Measurements from ENCODE around the gene TRAF3.
"Not testable (repeated sequence)": the region's sequence is repeated elsewhere in the genome, so short reads cannot be mapped to it uniquely, and the experiment has no call there.

The TRAF3 gene

GRCh38 chr14:102896735-102897134 is 119.5 kb downstream of the TRAF3 start:
- DNase-seq = not testable (repeated sequence)

DNA sequence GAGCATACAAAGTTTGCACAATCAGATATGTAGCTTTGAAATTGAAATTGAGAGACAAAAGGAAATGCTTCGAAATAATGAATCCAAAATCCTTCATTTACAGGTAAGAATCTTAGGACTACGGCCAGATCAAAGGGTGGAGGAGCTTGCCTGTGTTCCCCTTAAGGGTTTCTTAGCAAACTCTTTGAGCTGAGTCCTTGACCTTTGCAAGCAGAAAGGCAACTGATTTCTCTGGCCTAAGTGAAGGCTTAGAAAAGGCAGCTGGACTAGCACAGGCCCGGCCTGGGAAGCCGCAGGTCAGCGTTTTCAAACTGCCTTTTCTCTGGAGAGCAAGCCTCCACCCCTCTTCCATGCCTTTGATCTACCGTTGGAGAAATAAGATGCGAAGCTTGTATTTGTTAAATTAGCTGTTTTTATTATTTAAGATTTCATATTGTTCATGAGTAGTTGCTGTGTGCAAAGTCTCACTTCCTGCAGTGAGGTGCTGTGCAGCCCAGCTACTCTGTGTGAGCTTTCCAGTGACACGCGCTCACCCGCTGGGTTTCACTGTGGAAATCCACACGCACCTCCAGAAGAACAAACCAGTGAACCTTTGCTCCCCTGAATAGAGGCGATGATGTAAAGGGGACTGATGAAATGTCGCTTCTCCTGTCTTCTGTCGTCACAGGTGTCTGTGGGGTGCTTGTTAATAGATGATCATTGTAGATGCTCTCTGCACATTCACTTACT is 120.2 kb downstream of the TRAF3 start:
- no peak for DNase-seq

- DNase-seq = no peak
Observed at GRCh38 chr14:102898298-102898697, 121.0 kb downstream of the TRAF3 start.

GRCh38 chr14:102898776-102899515 is 121.7 kb downstream of the TRAF3 start:
- no peak for DNase-seq

- DNase-seq = no peak
Observed at GRCh38 chr14:102899516-102899900, 122.3 kb downstream of the TRAF3 start.

- DNase-seq = peak; percentile 34
Observed at GRCh38 chr14:102900631-102901571, 123.7 kb downstream of the TRAF3 start.

- DNase-seq = no peak
Observed at GRCh38 chr14:102901633-102902032, 124.4 kb downstream of the TRAF3 start.

DNA sequence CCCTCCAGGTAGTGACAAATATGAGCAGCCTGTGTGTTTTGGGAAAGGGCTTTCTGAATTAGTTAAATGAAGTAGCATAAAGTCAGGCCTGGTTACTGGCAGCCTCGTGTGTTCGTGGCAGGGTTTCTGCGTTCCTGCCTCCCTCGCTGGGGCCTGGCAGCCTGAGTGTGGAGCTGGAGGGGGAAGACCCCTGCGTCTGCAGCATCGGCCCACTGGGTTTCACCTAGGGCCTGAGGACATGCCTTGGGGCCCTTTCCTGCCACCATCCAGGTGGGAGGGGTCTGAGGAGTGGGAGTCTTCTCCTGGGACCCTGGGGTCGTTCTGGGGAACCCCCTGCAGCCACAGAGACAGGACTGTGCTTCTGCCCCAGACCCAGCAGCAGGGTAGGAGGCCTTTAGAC is 124.8 kb downstream of the TRAF3 start:
- no peak for DNase-seq

DNA sequence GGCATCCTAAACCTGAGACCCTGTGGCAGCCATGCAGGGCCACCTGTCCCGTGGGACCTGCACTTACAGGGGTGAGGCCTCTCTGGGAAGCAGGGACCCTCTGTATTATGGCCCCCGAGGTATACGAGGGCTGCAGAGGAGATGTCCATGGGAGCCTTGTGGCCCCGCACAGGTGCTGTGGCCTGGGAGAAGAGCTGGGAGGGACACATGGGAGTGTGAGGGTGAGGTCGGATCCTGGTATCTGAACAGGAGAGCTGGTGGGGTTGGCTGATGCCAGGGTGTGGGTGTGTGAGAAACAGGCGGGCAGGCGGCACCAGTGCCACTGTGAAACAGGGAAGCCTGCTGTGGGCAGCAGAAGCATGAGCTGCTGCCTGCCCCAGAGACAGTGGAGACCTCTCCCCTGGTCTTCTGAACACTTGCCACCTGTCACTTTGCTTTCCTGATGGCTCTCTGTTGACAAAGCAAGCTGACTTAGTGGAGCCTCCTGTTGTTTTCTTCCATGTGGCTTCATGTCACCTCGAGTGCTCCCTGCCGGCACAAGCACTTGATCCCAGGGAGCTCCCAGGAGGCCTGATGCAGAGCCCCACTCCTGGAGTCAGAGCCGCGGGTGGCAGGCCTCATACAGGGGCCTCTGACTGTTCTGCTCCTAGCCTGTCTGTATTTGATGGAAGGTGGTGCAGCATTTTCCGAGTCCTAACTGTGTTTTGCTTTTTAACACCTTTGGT is 125.4 kb downstream of the TRAF3 start:
- DNase-seq = no peak

- DNase-seq = no peak
Observed at GRCh38 chr14:102903248-102903888, 126.1 kb downstream of the TRAF3 start.

- no peak for DNase-seq
Observed at GRCh38 chr14:102903889-102904512, 126.8 kb downstream of the TRAF3 start.

DNA sequence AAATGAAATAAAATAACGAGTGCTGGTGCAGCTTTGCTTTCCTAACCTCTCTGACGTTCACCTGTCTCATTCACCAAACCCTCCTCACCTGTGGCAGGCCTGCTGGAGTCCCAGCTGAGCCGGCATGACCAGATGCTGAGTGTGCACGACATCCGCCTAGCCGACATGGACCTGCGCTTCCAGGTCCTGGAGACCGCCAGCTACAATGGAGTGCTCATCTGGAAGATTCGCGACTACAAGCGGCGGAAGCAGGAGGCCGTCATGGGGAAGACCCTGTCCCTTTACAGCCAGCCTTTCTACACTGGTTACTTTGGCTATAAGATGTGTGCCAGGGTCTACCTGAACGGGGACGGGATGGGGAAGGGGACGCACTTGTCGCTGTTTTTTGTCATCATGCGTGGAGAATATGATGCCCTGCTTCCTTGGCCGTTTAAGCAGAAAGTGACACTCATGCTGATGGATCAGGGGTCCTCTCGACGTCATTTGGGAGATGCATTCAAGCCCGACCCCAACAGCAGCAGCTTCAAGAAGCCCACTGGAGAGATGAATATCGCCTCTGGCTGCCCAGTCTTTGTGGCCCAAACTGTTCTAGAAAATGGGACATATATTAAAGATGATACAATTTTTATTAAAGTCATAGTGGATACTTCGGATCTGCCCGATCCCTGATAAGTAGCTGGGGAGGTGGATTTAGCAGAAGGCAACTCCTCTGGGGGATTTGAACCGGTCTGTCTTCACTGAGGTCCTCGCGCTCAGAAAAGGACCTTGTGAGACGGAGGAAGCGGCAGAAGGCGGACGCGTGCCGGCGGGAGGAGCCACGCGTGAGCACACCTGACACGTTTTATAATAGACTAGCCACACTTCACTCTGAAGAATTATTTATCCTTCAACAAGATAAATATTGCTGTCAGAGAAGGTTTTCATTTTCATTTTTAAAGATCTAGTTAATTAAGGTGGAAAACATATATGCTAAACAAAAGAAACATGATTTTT is 128.2 kb downstream of the TRAF3 start:
- no peak for DNase-seq

GRCh38 chr14:102906616-102907302 is 129.5 kb downstream of the TRAF3 start:
- no peak for DNase-seq

- DNase-seq = no peak
Observed at GRCh38 chr14:102907303-102907844, 130.1 kb downstream of the TRAF3 start.

GRCh38 chr14:102907980-102908730 is 130.9 kb downstream of the TRAF3 start:
- DNase-seq = no peak

GRCh38 chr14:102908766-102909455 is 131.7 kb downstream of the TRAF3 start:
- no peak for DNase-seq

GRCh38 chr14:102909462-102909861 is 132.2 kb downstream of the TRAF3 start:
- no peak for DNase-seq

DNA sequence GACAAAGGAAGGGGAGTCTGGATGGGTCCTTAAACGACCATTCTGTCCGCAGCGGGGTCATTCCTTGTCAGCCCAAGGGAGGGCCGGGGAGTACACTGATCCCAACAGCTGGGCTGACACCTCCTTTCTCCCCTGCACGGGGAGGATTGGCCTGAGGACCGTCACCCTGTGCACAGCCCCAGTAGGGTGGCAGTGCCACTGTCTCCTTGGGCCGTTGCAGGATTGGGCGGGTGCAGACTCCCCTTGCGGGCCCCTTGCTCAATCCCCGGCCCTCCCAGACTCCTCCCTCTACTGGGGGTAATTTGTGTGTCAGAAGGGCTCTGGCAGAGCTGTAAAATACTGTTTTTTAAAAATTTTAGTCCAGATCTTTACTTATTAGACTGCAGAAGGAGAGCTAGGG is 132.7 kb downstream of the TRAF3 start:
- DNase-seq = no peak

All from activated gamma-delta T cell treated with Interleukin-2 at 50 U/mL for 16 hours (primary cell).